ENCODE results near the gene SRGAP2C.
"Not testable (repeated sequence)": the region's sequence is repeated elsewhere in the genome, so short reads cannot be mapped to it uniquely, and the experiment has no call there.

The SRGAP2C gene

GRCh38 chr1:121230636-121231035 lies 45.9 kb downstream of the SRGAP2C start:
- not testable (repeated sequence) for DNase-seq

GRCh38 chr1:121232445-121233125 lies 47.8 kb downstream of the SRGAP2C start:
- not testable (repeated sequence) for DNase-seq

- DNase-seq: not testable (repeated sequence)
Observed at GRCh38 chr1:121234090-121234759, 49.5 kb downstream of the SRGAP2C start.

GRCh38 chr1:121238384-121238783 lies 53.6 kb downstream of the SRGAP2C start:
- DNase-seq: not testable (repeated sequence)

GRCh38 chr1:121243913-121244312 lies 59.1 kb downstream of the SRGAP2C start:
- not testable (repeated sequence) for DNase-seq

GRCh38 chr1:121246399-121246798 lies 61.6 kb downstream of the SRGAP2C start:
- DNase-seq: not testable (repeated sequence)

GRCh38 chr1:121252656-121253055 lies 67.9 kb downstream of the SRGAP2C start:
- not testable (repeated sequence) for DNase-seq

- DNase-seq: not testable (repeated sequence)
Observed at GRCh38 chr1:121254618-121255017, 69.8 kb downstream of the SRGAP2C start.

GRCh38 chr1:121257632-121258031 lies 72.9 kb downstream of the SRGAP2C start:
- DNase-seq: not testable (repeated sequence)

- DNase-seq: not testable (repeated sequence)
Observed at GRCh38 chr1:121258134-121258533, 73.4 kb downstream of the SRGAP2C start.

- DNase-seq: not testable (repeated sequence)
Observed at GRCh38 chr1:121260205-121260604, 75.4 kb downstream of the SRGAP2C start.

- DNase-seq: not testable (repeated sequence)
Observed at GRCh38 chr1:121262163-121262562, 77.4 kb downstream of the SRGAP2C start.

GRCh38 chr1:121263789-121264244 lies 79.0 kb downstream of the SRGAP2C start:
- DNase-seq: not testable (repeated sequence)

GRCh38 chr1:121267072-121267471 lies 82.3 kb downstream of the SRGAP2C start:
- DNase-seq: not testable (repeated sequence)

GRCh38 chr1:121269309-121269708 lies 84.5 kb downstream of the SRGAP2C start:
- DNase-seq: not testable (repeated sequence)

GRCh38 chr1:121269973-121270372 lies 85.2 kb downstream of the SRGAP2C start:
- DNase-seq: not testable (repeated sequence)

GRCh38 chr1:121271143-121271715 lies 86.5 kb downstream of the SRGAP2C start:
- not testable (repeated sequence) for DNase-seq

- not testable (repeated sequence) for DNase-seq
Observed at GRCh38 chr1:121275435-121275834, 90.7 kb downstream of the SRGAP2C start.

GRCh38 chr1:121278202-121278601 lies 93.4 kb downstream of the SRGAP2C start:
- DNase-seq: not testable (repeated sequence)

GRCh38 chr1:121278777-121279547 lies 94.2 kb downstream of the SRGAP2C start:
- not testable (repeated sequence) for DNase-seq

- not testable (repeated sequence) for DNase-seq
Observed at GRCh38 chr1:121279548-121279898, 94.7 kb downstream of the SRGAP2C start.

GRCh38 chr1:121280699-121281317 lies 96.0 kb downstream of the SRGAP2C start:
- DNase-seq: not testable (repeated sequence)

All from DMS 273 treated with DMSO at 0.1 percent for 48 hours (cell line).